ENCODE results near the gene IFNE. TPM values are rescaled to one million over a fixed set of nuclear protein-coding genes. Genes with fewer than 3 reads are reported as not detected.

The IFNE gene
- 0.11 and 0.79 TPM in 2 replicates for total RNA-seq

GRCh38 chr9:21482213-21482612, at the start of gene IFNE:
IFNE (minus strand) TSS chr9:21482313; CDS start chr9:21481694, 619 bp downstream.

GRCh38 chr9:21440139-21440538, 42.0 kb downstream of the IFNE start, which contains the start of gene IFNA1:
IFNA1 (plus strand) TSS chr9:21440439; CDS start chr9:21440508, 69 bp downstream.

Small RNA genes lying within 50 kb of the gene (small RNA-seq; reads per million reads assigned to genes)
- 644 reads per million, percentile 99 among the genes with 10 or more reads in this experiment for gene MIR31
- not detected for gene RF00157

Other genes with a start within 250 kb of the IFNE start
- gene IFNA14, start 242.3 kb downstream of the IFNE start, total RNA-seq: not detected in 2 replicates
- gene IFNA5, start 177.0 kb downstream of the IFNE start, total RNA-seq: not detected in 2 replicates
- gene KLHL9, start 146.9 kb downstream of the IFNE start, total RNA-seq: 34.2 and 43.8 TPM in 2 replicates
- not detected in 2 replicates for gene IFNA6, start 131.4 kb downstream of the IFNE start, total RNA-seq
- under 0.01 TPM in 1 of 2 replicates, not detected in the other for gene IFNA13, start 114.3 kb downstream of the IFNE start, total RNA-seq
- not detected in 2 replicates for gene IFNA2, start 96.9 kb downstream of the IFNE start, total RNA-seq
- gene IFNA8, start 73.2 kb downstream of the IFNE start, total RNA-seq: not detected in 2 replicates
- gene IFNA1, start 41.9 kb downstream of the IFNE start, total RNA-seq: not detected in 2 replicates